Stimulated activated CD4-positive, alpha-beta T cell treated with anti-CD3 and anti-CD28 coated beads, Interleukin-12 subunit alpha, Interleukin-12 subunit beta, amount 100 ng/mL, for 48 hours (primary cell): Measurements from ENCODE around the gene NFKBIZ.
"Not testable (repeated sequence)": the region's sequence is repeated elsewhere in the genome, so short reads cannot be mapped to it uniquely, and the experiment has no call there.

Source experiments
- DNase-seq, 3 donors: peaks; one replicate each; pipeline ENCODE4 v3.0.0-alpha.2; 2020; ENCODE audit warnings: low read depth in 2 of 3, low spot score in 1 of 3

NFKBIZ gene

GRCh38 chr3:101850246-101851051 is 1.1 kb downstream of the NFKBIZ start:
- DNase-seq = peak; percentile 26 to 60 (median 35)

- no peak for DNase-seq
Measured at GRCh38 chr3:101851072-101851770, 1.9 kb downstream of the NFKBIZ start.

GRCh38 chr3:101851850-101852714 is 2.8 kb downstream of the NFKBIZ start:
- no peak for DNase-seq

GRCh38 chr3:101852983-101853840 is 3.9 kb downstream of the NFKBIZ start:
- no peak for DNase-seq

GRCh38 chr3:101853982-101854381 is 4.7 kb downstream of the NFKBIZ start:
- no peak for DNase-seq

GRCh38 chr3:101854608-101855304 is 5.4 kb downstream of the NFKBIZ start:
- no peak for DNase-seq

- no peak for DNase-seq
Measured at GRCh38 chr3:101857301-101857741, 8.0 kb downstream of the NFKBIZ start.

GRCh38 chr3:101858464-101859030 is 9.2 kb downstream of the NFKBIZ start:
- DNase-seq = no peak

GRCh38 chr3:101859882-101860448 is 10.7 kb downstream of the NFKBIZ start:
- no peak for DNase-seq

GRCh38 chr3:101861212-101861788 is 12.0 kb downstream of the NFKBIZ start:
- DNase-seq = no peak

- DNase-seq = no peak
Measured at GRCh38 chr3:101861789-101862415, 12.6 kb downstream of the NFKBIZ start.

GRCh38 chr3:101862416-101863165 is 13.3 kb downstream of the NFKBIZ start:
- no peak for DNase-seq

- DNase-seq = not testable (repeated sequence)
Measured at GRCh38 chr3:101864926-101865325, 15.6 kb downstream of the NFKBIZ start.

GRCh38 chr3:101865751-101866509 is 16.6 kb downstream of the NFKBIZ start:
- DNase-seq = no peak

GRCh38 chr3:101867511-101867910 is 18.2 kb downstream of the NFKBIZ start:
- DNase-seq = no peak

GRCh38 chr3:101867996-101868395 is 18.7 kb downstream of the NFKBIZ start:
- no peak for DNase-seq
